Astrocyte of the cerebellum (primary cell): ENCODE data around the gene LONRF2.

ENCODE experiments used
- DNase-seq: peaks from one replicate; pipeline ENCODE4 v3.0.0-alpha.2; 2011; ENCODE audit warnings: low read depth
- H3K4me3 ChIP-seq: 2 replicates; pipeline ENCODE4 v1.5.1; 2011; ENCODE audit warnings: mild to moderate bottlenecking, low read depth, low read length, moderate library complexity
- CTCF ChIP-seq: IDR thresholded peaks from 2 replicates; pipeline ENCODE4 v1.5.1; 2012; ENCODE audit warnings: low read length, low read depth, moderate library complexity, mild to moderate bottlenecking; ENCODE audit errors: missing control alignments
- in situ Hi-C: cut with HindIII; loops from 2 replicates; pipeline ENCODE4 v1.10.0; 2017; ENCODE audit warnings: low sequenced_read_pairs

LONRF2 gene

GRCh38 chr2:100285011-100285410 is 37.3 kb downstream of the LONRF2 start:
- in situ Hi-C loops: no loop called here
- no peak overlapping the region for H3K4me3 ChIP-seq
- TF ChIP-seq CTCF: no peak
- DNase-seq: no peak

GRCh38 chr2:100283724-100284501 is 38.4 kb downstream of the LONRF2 start:
- no peak overlapping the region for H3K4me3 ChIP-seq
- in situ Hi-C loops: no loop called here
- no peak for TF ChIP-seq CTCF
- DNase-seq: no peak

GRCh38 chr2:100281521-100282438 is 40.5 kb downstream of the LONRF2 start:
- DNase-seq: no peak
- no peak overlapping the region for H3K4me3 ChIP-seq
- TF ChIP-seq CTCF: no peak
- in situ Hi-C loops: no loop called here

- no peak overlapping the region for H3K4me3 ChIP-seq
- in situ Hi-C loops: no loop called here
- DNase-seq: no peak
- no peak for TF ChIP-seq CTCF
Measured at GRCh38 chr2:100279586-100280534, 42.4 kb downstream of the LONRF2 start.

GRCh38 chr2:100278986-100279385 is 43.3 kb downstream of the LONRF2 start:
- in situ Hi-C loops: no loop called here
- no peak overlapping the region for H3K4me3 ChIP-seq
- TF ChIP-seq CTCF: no peak
- DNase-seq: no peak

GRCh38 chr2:100278501-100278900 is 43.8 kb downstream of the LONRF2 start:
- DNase-seq: no peak
- TF ChIP-seq CTCF: no peak
- in situ Hi-C loops: no loop called here
- no peak overlapping the region for H3K4me3 ChIP-seq
